Amygdala (tissue), 56 donors: ENCODE measurements around the gene SMPD3.

Experiments
- DNase-seq, 56 donors: peaks; one replicate each; lab custom pipeline; 2025; lab: John Stamatoyannopoulos, UW

Gene SMPD3

GRCh38 chr16:68361485-68361884 lies 86.8 kb downstream of the SMPD3 start:
- DNase-seq, result no peak

GRCh38 chr16:68360956-68361355 lies 87.4 kb downstream of the SMPD3 start:
- peak in 9 of 56 donors; percentile 6 to 42 (median 25) for DNase-seq

- DNase-seq, result no peak
These were observed 87.8 kb downstream of the SMPD3 start for GRCh38 chr16:68360547-68360946.

GRCh38 chr16:68359398-68360191 lies 88.7 kb downstream of the SMPD3 start:
- DNase-seq, result no peak

- no peak for DNase-seq
These were observed 89.4 kb downstream of the SMPD3 start for GRCh38 chr16:68358951-68359350.

GRCh38 chr16:68357923-68358322 lies 90.4 kb downstream of the SMPD3 start:
- DNase-seq, result no peak

GRCh38 chr16:68357521-68357922 lies 90.8 kb downstream of the SMPD3 start:
- DNase-seq, result no peak

- DNase-seq, result no peak
These were observed 91.4 kb downstream of the SMPD3 start for GRCh38 chr16:68356919-68357286.

GRCh38 chr16:68356249-68356918 lies 91.9 kb downstream of the SMPD3 start:
- peak in 3 of 56 donors; percentile 21 to 29 (median 27) for DNase-seq

- no peak for DNase-seq
These were observed 92.7 kb downstream of the SMPD3 start for GRCh38 chr16:68355447-68356248.

- DNase-seq, result no peak
These were observed 93.5 kb downstream of the SMPD3 start for GRCh38 chr16:68354816-68355215.

GRCh38 chr16:68353366-68353765 lies 94.9 kb downstream of the SMPD3 start:
- no peak for DNase-seq

GRCh38 chr16:68351991-68352431 lies 96.3 kb downstream of the SMPD3 start:
- DNase-seq, result no peak

GRCh38 chr16:68351463-68351862 lies 96.8 kb downstream of the SMPD3 start:
- DNase-seq, result no peak

GRCh38 chr16:68350813-68351350 lies 97.4 kb downstream of the SMPD3 start:
- peak in 1 of 56 donors; percentile 11 for DNase-seq

- DNase-seq, result no peak
These were observed 98.4 kb downstream of the SMPD3 start for GRCh38 chr16:68349838-68350410.

GRCh38 chr16:68348639-68349445 lies 99.5 kb downstream of the SMPD3 start:
- no peak for DNase-seq

- no peak for DNase-seq
These were observed 100.7 kb downstream of the SMPD3 start for GRCh38 chr16:68347605-68348004.

GRCh38 chr16:68346892-68347480 lies 101.3 kb downstream of the SMPD3 start:
- DNase-seq, result no peak
